ENCODE results near the gene OR10G7.

The OR10G7 gene

DNA sequence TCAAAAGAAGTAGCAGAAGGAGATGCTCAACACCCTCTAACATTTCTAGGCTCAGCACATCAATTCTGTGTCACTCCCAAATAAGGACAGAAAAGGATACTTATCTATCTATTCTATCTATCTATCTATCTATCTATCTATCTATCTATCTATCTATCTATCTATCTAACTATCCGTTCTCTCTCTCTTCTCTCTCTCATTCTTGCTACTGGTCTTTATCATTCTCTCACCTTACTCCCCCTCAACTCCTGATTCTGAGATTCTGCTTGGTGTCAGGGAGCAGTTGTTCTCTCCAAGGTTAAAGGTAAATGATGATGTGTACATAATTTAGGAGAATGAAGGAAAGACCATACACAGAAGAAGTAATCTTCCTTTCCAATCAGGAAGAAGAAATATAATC, 46.0 kb downstream of the OR10G7 start, which contains the start of gene OR10G6:
Gene OR10G6 (minus strand): TSS at position 43 of the 400 bp plus-strand sequence. CDS start 0 bp downstream, at position 43.
- no peak within 1 kb of the TSS for H3K4me3 ChIP-seq (ENCODE audit: low read depth, low read length)
- DNase-seq (ENCODE audit: low read depth): no peak
- TF ChIP-seq, protein P1, sequence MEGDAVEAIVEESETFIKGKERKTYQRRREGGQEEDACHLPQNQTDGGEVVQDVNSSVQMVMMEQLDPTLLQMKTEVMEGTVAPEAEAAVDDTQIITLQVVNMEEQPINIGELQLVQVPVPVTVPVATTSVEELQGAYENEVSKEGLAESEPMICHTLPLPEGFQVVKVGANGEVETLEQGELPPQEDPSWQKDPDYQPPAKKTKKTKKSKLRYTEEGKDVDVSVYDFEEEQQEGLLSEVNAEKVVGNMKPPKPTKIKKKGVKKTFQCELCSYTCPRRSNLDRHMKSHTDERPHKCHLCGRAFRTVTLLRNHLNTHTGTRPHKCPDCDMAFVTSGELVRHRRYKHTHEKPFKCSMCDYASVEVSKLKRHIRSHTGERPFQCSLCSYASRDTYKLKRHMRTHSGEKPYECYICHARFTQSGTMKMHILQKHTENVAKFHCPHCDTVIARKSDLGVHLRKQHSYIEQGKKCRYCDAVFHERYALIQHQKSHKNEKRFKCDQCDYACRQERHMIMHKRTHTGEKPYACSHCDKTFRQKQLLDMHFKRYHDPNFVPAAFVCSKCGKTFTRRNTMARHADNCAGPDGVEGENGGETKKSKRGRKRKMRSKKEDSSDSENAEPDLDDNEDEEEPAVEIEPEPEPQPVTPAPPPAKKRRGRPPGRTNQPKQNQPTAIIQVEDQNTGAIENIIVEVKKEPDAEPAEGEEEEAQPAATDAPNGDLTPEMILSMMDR (IDR thresholded peaks at IDR 0.05; ENCODE audit: insufficient read depth, low read depth, low read length, missing control alignments): no peak
